Stimulated activated CD4-positive, alpha-beta T cell treated with anti-CD3 and anti-CD28 coated beads, Interleukin-15, amount 100 ng/mL, for 48 hours (primary cell): ENCODE results near the gene TMEM74B.

Experiments
- DNase-seq, 2 donors: peaks; one replicate each; pipeline ENCODE4 v3.0.0-alpha.2; 2020; ENCODE audit warnings: low read depth in 2 of 2

TMEM74B gene

GRCh38 chr20:1144401-1145172, 40.2 kb downstream of the TMEM74B start:
- DNase-seq, result no peak

- no peak for DNase-seq
Observed at GRCh38 chr20:1137236-1137635, 47.5 kb downstream of the TMEM74B start.

GRCh38 chr20:1134836-1135235, 49.9 kb downstream of the TMEM74B start:
- no peak for DNase-seq

DNA sequence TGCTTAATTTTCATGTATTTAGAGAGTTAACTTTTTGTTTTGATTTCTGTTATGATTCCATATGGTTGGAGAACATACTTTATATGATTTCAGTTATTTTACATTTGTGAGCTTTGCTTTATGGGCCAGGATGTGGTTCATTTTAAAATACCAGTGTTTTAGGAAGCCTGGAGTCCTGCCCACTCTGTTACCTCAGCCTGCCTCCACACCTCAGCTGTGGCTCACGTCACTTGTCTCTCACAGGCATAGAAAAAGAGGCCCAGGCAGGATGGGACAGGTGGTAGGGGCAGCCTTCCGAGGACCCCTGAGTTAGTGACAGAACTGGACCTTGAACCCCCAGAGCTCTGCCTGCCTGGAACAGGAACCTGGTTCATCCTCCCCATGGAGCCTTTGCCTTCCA, 50.4 kb downstream of the TMEM74B start:
- DNase-seq, result no peak

DNA sequence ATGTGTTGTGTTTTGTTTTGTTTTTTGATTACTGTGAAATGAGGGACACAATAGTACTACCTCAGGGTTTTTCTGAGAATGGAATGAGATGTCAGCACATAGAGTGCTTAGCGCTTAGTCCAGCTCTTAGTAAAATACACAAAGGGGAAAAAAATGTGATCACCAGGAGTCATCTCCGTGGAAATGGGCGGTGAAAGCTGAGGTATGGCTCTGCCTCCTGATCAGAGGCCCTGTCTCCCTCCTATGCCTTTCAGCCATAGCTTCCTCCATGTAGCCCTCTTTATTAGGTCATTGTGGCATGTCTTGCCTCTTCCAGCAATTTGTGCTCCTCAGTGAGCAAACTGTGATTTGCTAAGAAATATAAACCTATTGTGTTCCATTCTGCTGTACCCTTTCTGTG, 53.4 kb downstream of the TMEM74B start:
- no peak for DNase-seq

- DNase-seq, result no peak
Observed at GRCh38 chr20:1130847-1131246, 53.9 kb downstream of the TMEM74B start.
